Myocyte (in vitro differentiated cells): Measurements from ENCODE around the gene GSS. TPM values are rescaled to one million over a fixed set of nuclear protein-coding genes. Genes with fewer than 3 reads are reported as not detected.
"Not testable (repeated sequence)": the region's sequence is repeated elsewhere in the genome, so short reads cannot be mapped to it uniquely, and the experiment has no call there.

ENCODE experiments used
- DNase-seq: peaks from one replicate; pipeline ENCODE4 v3.0.0-alpha.2; 2012; ENCODE audit warnings: low read depth
- total RNA-seq: library from RNA; depleted of rRNA; stranded (reverse); fragments of >200 nt; gene quantifications from 2 replicates; pipeline ENCODE4 v1.2.3, GENCODE V29; 2014

GSS gene
- total RNA-seq, 1 donor from 2014 or later, result 83.7 TPM

DNA sequence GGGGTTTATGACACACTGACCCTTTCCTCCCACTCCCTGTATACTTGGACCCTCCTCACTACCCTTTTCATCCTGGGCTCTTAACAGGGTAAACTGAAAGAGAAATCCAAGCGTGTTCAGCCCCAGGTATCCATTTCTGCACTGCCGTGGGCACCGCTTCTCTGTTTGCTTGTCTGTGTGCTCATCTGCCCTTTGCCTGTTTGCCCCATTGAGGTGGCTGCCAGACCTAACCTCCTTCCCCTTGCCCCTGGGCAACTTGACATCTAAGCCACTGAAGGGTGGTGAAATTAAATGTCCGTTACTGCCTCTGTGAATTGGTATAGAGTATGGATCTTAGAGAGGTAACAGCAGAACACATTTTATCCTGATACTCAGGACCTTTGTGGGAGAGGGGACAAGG, 40.5 kb downstream of the GSS start:
- no peak for DNase-seq

- DNase-seq, result peak; percentile 91
Observed at GRCh38 chr20:34907616-34908469, 47.8 kb downstream of the GSS start.

DNA sequence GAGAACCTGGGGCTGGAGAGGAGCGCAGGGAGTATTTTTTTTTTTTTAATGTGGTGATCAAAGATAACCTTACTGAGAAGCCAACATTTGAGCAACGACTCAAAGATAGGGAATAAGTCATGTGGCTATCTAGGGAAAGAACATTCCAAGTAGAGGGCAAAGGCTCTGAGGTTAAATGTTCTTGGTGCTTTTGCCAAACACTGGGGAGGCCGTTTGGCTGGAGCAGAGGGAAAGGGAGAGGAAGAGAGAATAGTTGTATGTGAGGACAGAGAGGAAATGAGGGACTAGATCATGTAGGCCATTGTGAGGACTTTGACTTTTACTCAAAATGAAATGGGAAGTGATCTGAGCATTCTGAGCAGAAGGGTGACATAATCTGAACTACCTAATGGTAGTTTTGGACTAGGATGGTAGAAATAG, 51.4 kb downstream of the GSS start:
- peak; percentile 15 for DNase-seq

GRCh38 chr20:34898731-34899130, 56.9 kb downstream of the GSS start:
- not testable (repeated sequence) for DNase-seq

DNA sequence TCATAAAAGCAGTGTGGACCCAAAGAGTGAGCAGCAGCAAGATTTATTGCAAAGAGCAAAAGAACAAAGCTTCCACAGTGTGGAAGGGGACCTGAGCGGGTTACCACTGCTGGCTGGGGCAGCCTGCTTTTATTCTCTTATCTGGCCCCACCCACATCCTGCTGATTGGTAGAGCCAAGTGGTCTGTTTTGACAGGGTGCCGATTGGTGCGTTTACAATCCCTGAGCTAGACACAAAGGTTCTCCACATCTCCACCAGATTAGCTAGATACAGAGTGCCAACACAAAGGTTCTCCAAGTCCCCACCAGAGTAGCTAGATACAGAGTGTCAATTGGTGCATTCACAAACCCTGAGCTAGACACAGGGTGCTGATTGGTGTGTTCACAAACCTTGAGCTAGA, 57.5 kb downstream of the GSS start:
- not testable (repeated sequence) for DNase-seq

GRCh38 chr20:34896086-34896621, 59.5 kb downstream of the GSS start:
- DNase-seq, result peak; percentile 40

- DNase-seq, result no peak
Observed at GRCh38 chr20:34895465-34895864, 60.1 kb downstream of the GSS start.

- DNase-seq, result no peak
Observed at GRCh38 chr20:34894723-34895122, 60.9 kb downstream of the GSS start.

DNA sequence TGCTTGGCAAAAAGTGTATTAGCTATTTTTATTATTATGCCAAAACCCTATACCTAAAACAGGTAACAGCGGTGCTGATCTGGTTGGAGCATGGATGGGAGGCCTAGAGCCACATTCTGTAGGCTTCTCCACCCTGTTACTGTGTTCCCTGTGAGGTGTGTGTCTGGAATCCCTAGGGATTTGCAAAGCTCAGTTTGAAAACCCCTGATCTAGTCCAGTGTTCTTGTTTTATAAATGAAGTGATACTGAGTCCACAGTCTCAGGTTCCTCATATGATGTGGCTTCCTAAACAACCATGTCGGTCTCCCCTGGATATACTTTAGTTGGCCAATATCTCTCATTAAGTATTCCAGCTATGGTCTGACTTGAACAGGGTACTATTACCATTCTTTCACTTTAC, 62.9 kb downstream of the GSS start:
- DNase-seq, result no peak

GRCh38 chr20:34891166-34892062, 64.2 kb downstream of the GSS start:
- no peak for DNase-seq

DNA sequence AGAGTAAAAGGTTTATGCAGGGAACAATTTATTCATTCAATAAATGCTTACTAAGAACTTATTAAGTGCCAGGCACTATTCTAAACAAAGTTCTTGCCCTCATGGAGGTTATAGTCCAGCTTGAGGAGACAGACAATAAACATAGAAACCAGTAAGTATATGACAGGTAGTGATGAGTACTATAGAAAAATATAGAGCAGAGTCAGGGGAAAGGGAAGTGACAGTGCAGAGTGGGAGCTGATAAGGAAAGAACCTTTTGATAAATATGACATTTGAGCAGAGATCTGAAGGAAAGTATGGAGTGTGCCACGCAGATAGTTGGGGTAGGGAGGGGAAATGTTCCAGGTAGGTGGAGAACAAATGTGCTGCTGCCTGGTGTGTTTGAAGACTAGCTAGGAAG, 67.1 kb downstream of the GSS start:
- DNase-seq, result no peak

GRCh38 chr20:34887023-34887422, 68.6 kb downstream of the GSS start:
- DNase-seq, result no peak

DNA sequence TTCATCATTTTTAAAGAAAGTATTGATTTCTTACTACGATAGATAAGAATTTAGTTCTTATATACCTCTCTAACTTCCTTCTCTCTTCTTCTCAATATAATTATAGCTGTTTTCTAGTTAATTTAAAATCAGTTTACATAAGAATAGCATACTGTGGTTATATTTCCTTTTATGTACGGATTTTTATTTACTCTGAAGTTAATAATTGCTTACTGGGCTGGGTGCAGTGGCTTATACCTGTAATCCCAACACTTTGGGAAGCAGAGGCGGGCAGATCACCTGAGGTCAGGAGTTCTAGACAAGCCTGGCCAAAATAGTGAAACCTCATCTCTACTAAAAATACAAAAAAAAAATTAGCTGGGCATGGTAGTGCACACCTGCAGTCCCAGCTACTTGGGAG, 69.5 kb downstream of the GSS start:
- DNase-seq, result no peak

GRCh38 chr20:34884260-34884659, 71.3 kb downstream of the GSS start:
- no peak for DNase-seq

DNA sequence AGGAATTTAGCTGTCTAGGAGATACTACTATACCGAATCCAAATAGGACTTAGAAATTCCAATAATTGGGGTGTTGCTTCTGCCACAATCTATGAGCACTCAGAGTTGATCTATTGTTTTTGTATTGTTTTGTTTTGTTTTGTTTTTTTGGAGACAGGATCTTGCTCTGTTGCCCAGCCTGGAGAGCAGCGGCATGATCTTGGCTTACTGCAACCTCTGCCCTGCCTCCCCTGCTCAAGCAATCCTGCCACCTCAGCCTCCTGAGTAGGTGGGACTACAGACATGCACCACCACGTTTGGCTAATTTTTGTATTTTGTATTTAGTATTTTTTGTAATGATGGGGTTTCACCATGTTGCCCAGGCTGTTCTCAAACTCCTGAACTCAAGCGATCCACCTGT, 71.8 kb downstream of the GSS start:
- no peak for DNase-seq

GRCh38 chr20:34883087-34883688, 72.4 kb downstream of the GSS start:
- DNase-seq, result no peak

DNA sequence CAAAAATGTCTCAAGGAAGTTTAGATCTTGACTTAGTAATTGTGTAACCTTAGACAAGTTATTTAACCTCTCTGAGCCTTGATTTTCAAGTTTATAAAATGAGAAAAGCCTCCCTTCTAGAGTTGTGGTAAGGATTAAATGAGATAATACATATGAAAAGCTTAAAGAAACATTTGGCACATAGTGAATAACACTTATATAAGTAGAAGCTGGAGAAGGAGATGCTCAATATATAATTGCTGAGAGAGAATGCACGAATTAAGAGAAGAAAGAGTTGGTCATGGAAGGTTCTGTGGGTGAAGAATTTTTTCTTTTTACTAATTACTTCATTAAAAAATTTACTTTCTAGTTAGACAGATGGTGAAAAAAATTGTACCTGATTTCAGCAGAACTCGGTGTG, 73.9 kb downstream of the GSS start:
- no peak for DNase-seq

DNA sequence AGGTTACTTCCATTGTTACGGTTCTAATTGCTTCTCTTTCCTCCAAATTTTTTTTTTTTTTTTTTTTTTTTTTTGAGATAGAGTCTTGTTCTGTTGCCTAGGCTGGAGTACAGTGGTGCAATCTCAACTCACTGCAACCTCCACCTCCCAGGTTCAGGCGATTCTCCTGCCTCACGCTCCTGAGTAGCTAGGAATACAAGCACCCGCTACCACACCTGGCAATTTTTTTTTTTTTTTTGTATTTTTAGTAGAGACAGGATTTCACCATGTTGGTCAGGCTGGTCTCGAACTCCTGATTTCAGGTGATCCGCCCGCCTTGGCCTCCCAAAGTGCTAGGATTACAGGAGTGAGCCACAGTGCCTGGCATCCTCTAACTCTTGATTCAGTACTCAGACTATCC, 74.6 kb downstream of the GSS start:
- not testable (repeated sequence) for DNase-seq

DNA sequence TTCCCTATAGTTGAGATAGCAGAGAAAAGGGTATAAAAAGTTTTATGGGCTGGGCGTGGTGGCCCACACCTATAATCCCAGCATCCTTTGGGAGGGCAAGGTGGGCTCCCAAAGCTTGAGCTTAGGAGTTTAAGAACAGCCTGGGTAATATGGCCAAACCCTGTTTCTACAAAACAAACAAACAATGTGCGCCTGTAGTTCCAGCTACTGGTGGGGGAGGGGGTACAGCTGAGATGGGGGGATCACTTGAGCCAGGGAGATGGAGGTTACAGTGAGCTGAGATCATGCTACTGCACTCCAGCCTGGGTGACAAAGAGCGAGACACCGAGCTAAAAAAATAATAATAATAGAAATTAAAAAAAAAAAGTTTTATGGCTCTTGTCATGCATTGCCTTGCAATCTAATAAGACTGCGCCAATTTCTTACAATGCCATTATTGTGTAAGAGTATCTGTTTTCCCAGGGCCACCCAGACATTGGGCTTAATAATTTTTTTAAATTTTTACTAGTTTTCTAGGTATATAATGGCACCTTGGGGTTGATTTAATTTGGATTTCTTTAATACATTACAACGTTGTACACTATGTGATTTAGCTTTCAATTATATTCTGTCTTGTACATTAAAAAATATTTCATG, 75.3 kb downstream of the GSS start:
- no peak for DNase-seq
